GM04504 (cell line): Measurements from ENCODE around the gene TBX6.
A peak's percentile ranks its signal among the peaks of the same experiment; 100 is the strongest.
"Not testable (repeated sequence)": the region's sequence is repeated elsewhere in the genome, so short reads cannot be mapped to it uniquely, and the experiment has no call there.

Experiments
- DNase-seq: peaks from one replicate; pipeline ENCODE4 v3.0.0-alpha.2; 2012; ENCODE audit warnings: low read depth

Gene TBX6

GRCh38 chr16:30091474-30092372 is at the start of gene TBX6:
Gene TBX6 (minus strand): TSS chr16:30091924. CDS start chr16:30091193, 731 bp downstream.
- peak; percentile 75 for DNase-seq

- no peak for DNase-seq
Observed at GRCh38 chr16:30139583-30140481, 48.1 kb upstream of the TBX6 start.

GRCh38 chr16:30137897-30138296 is 46.2 kb upstream of the TBX6 start:
- DNase-seq = no peak

GRCh38 chr16:30136971-30137605 is 45.4 kb upstream of the TBX6 start:
- DNase-seq = no peak

- DNase-seq = no peak
Observed at GRCh38 chr16:30132591-30132990, 40.9 kb upstream of the TBX6 start.

- no peak for DNase-seq
Observed at GRCh38 chr16:30131869-30132475, 40.2 kb upstream of the TBX6 start.

- DNase-seq = no peak
Observed at GRCh38 chr16:30127993-30128392, 36.3 kb upstream of the TBX6 start.

- DNase-seq = not testable (repeated sequence)
Observed at GRCh38 chr16:30125690-30126089, 34.0 kb upstream of the TBX6 start.

GRCh38 chr16:30124985-30125379 is 33.3 kb upstream of the TBX6 start:
- no peak for DNase-seq

GRCh38 chr16:30122604-30123160 is 31.0 kb upstream of the TBX6 start:
- DNase-seq = no peak

GRCh38 chr16:30121741-30122571 is 30.2 kb upstream of the TBX6 start:
- no peak for DNase-seq

GRCh38 chr16:30120340-30121105 is 28.8 kb upstream of the TBX6 start:
- DNase-seq = no peak

GRCh38 chr16:30119428-30119827 is 27.7 kb upstream of the TBX6 start:
- no peak for DNase-seq

- DNase-seq = no peak
Observed at GRCh38 chr16:30117768-30118167, 26.0 kb upstream of the TBX6 start.

- no peak for DNase-seq
Observed at GRCh38 chr16:30116291-30117207, 24.8 kb upstream of the TBX6 start.

- no peak for DNase-seq
Observed at GRCh38 chr16:30115238-30115637, 23.5 kb upstream of the TBX6 start.

- not testable (repeated sequence) for DNase-seq
Observed at GRCh38 chr16:30114833-30115232, 23.1 kb upstream of the TBX6 start.

- DNase-seq = no peak
Observed at GRCh38 chr16:30114411-30114810, 22.7 kb upstream of the TBX6 start.
